ENCODE results near the gene DSN1.

DSN1 gene

DNA sequence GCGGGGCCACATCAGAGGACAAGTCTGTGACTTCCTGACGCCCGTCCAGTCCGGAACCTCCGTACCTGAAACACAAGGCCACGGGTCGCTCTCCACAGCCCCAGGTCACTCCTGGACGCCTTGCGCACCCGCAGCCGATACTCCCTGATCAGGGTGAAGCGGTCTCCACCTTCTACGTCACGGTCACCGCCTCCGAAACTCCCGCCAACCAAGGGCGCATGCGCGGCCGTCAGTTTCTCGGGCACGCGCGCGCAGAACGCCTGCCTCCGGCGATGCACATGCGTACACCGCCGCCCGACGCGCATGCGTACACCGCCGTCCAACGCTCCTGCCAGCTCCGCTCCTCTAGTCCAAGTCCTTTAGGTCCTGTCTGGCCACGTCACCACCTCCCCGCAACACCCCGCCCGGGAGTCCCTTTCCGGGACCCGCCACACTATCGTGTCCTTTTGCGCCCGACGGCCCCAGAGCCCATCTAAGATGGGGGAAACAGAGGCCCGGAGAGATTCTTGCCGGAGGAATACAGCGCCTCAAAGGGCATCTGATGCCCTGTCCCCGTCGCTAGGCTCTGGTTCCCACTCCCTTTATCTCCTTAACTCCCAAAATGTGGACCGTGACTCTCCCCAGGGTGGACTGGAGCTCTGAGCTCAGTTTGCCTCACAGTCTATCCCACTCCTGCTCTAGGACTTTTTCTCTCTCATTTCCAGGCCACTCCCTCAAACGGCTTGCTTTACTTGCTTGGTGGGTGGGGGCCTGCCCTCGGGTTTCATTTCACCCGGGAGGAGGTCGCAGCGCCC is at the start of gene DSN1:
DSN1 (minus strand) TSS at position 167 of the 794 bp plus-strand sequence. CDS start 2,305 bp downstream, outside the sequence.
- Histone ChIP-seq H3K9me3 (ENCODE audit: severe bottlenecking) (no peaks in the 10 kb centered on the region), H3K27me3 (ENCODE audit: insufficient read depth, low read depth, severe bottlenecking) (no peaks in the 10 kb centered on the region), H3K4me3 (ENCODE audit: low read depth, low read length) (peak within 1 kb of the TSS; percentile 63), H3K36me3 (peaks cover 14% of the 10 kb centered on the region), H3K27ac (peak within 1 kb of the TSS; percentile 93)
- TF ChIP-seq, protein P1, sequence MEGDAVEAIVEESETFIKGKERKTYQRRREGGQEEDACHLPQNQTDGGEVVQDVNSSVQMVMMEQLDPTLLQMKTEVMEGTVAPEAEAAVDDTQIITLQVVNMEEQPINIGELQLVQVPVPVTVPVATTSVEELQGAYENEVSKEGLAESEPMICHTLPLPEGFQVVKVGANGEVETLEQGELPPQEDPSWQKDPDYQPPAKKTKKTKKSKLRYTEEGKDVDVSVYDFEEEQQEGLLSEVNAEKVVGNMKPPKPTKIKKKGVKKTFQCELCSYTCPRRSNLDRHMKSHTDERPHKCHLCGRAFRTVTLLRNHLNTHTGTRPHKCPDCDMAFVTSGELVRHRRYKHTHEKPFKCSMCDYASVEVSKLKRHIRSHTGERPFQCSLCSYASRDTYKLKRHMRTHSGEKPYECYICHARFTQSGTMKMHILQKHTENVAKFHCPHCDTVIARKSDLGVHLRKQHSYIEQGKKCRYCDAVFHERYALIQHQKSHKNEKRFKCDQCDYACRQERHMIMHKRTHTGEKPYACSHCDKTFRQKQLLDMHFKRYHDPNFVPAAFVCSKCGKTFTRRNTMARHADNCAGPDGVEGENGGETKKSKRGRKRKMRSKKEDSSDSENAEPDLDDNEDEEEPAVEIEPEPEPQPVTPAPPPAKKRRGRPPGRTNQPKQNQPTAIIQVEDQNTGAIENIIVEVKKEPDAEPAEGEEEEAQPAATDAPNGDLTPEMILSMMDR (IDR thresholded peaks at IDR 0.05; ENCODE audit: low read depth, low read length) = no peak
- DNase-seq = peak; percentile 98

DNA sequence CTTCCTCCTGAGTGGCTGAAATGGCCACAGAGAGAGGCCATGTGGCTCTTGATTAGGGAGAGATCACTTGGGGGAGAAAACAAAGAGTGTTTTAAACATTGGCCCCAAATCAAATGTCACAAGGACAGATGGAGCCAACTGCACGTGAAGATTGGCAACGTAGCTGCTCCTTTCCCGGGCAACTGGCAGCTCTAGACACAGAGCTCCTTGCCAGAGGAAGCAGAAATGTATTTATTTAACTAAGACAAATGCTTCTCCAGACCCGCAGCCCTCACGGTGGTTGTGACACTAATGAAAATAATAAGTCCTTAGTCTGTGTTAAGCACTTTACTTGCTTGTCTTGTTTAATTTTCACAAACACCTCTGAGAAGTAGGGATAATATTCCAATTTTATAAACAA is 49.6 kb upstream of the DSN1 start:
- Histone ChIP-seq H3K27me3 (ENCODE audit: insufficient read depth, low read depth, severe bottlenecking) (no peaks in the 10 kb centered on the region), H3K9me3 (ENCODE audit: severe bottlenecking) (no peaks in the 10 kb centered on the region), H3K4me3 (ENCODE audit: low read depth, low read length) (no peak overlapping the region), H3K27ac (no peak overlapping the region), H3K36me3 (peaks cover 53% of the 10 kb centered on the region)
- DNase-seq = no peak
- TF ChIP-seq, protein P1 (IDR thresholded peaks at IDR 0.05; ENCODE audit: low read depth, low read length) = no peak

DNA sequence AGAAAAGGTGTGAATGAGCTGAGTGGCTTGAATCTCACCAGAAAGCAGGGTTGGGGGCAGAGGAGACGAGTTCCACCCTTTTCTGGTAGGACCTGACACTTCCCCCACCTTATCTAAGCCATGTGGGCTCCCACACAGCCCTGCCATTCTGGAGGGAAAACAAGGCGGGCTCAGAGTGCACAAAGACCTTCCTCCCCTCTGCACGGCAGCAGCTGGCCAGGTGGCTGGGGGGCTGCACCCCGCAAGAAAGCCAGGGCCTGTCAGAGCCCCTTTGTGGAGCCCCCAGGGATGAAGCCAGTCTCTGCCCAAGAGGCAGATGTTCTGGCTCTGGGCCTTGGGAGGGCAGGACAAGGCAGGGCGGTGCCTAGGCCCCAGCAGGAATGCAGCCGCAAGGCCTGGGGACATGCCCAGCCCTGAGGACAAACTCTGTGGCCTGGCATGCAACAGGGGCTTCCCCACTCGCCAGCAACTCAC is 48.4 kb upstream of the DSN1 start:
- no peaks in the 10 kb centered on the region for H3K27me3 ChIP-seq (ENCODE audit: insufficient read depth, low read depth, severe bottlenecking)
- no peaks in the 10 kb centered on the region for H3K9me3 ChIP-seq (ENCODE audit: severe bottlenecking)
- H3K4me3 ChIP-seq (ENCODE audit: low read depth, low read length) = no peak overlapping the region
- no peak overlapping the region for H3K27ac ChIP-seq
- TF ChIP-seq, protein P1 (IDR thresholded peaks at IDR 0.05; ENCODE audit: low read depth, low read length) = no peak
- no peak for DNase-seq
- peaks cover 45% of the 10 kb centered on the region for H3K36me3 ChIP-seq

- no peaks in the 10 kb centered on the region for H3K27me3 ChIP-seq (ENCODE audit: insufficient read depth, low read depth, severe bottlenecking)
- H3K36me3 ChIP-seq = peaks cover 48% of the 10 kb centered on the region
- no peak overlapping the region for H3K4me3 ChIP-seq (ENCODE audit: low read depth, low read length)
- DNase-seq = no peak
- TF ChIP-seq, protein P1 (IDR thresholded peaks at IDR 0.05; ENCODE audit: low read depth, low read length) = no peak
- no peak overlapping the region for H3K27ac ChIP-seq
- H3K9me3 ChIP-seq (ENCODE audit: severe bottlenecking) = no peaks in the 10 kb centered on the region
Measured at GRCh38 chr20:36820928-36821327, 47.4 kb upstream of the DSN1 start.

DNA sequence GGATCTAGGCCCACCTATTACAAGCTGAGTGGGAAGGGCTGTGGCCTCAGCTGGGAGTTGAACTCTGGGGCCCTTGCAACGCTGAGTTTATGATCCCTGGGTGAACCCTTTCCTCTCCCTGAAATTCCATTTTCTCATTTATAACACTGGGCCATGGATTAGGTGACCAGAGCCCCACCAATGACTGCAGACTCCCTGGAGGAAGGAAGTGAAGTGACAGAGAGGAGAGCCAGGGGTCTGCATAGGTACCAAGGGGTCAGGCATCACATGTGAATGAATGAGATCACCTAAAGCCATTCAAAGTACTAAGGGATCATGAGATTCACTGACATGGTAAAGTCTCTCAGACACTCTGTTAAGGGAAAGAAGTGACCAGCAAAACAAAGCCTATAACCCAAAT is 46.5 kb upstream of the DSN1 start:
- TF ChIP-seq, protein P1 (IDR thresholded peaks at IDR 0.05; ENCODE audit: low read depth, low read length) = no peak
- H3K27me3 ChIP-seq (ENCODE audit: insufficient read depth, low read depth, severe bottlenecking) = no peaks in the 10 kb centered on the region
- DNase-seq = no peak
- H3K27ac ChIP-seq = no peak overlapping the region
- H3K4me3 ChIP-seq (ENCODE audit: low read depth, low read length) = no peak overlapping the region
- H3K36me3 ChIP-seq = peaks cover 48% of the 10 kb centered on the region
- no peaks in the 10 kb centered on the region for H3K9me3 ChIP-seq (ENCODE audit: severe bottlenecking)
